IMR-90 (cell line): Measurements from ENCODE around the gene PEAK1.

ENCODE experiments used
- BHLHE40 ChIP-seq: fragments of 150-350 bp; IDR thresholded peaks from 2 replicates; pipeline ENCODE4 v1.6.1; 2016; ENCODE audit warnings: mild to moderate bottlenecking, low read depth, low read length
- CEBPB ChIP-seq: IDR thresholded peaks from 2 replicates; pipeline ENCODE4 v1.6.1; 2012; ENCODE audit warnings: low read depth, low read length, improper control_type of control experiment
- CTCF ChIP-seq: conservative IDR thresholded peaks from 2 replicates; pipeline ENCODE4 v1.5.1; 2012; ENCODE audit warnings: mild to moderate bottlenecking, low read depth, low read length, improper control_type of control experiment
- MAZ ChIP-seq: IDR thresholded peaks from 2 replicates; pipeline ENCODE4 v1.6.1; 2012; ENCODE audit warnings: low read depth, mild to moderate bottlenecking, low read length, improper control_type of control experiment, moderate library complexity, borderline replicate concordance
- POLR2A ChIP-seq: IDR thresholded peaks from 2 replicates; pipeline ENCODE4 v1.6.1; 2012; ENCODE audit warnings: mild to moderate bottlenecking, low read depth, low read length
- RAD21 ChIP-seq: IDR thresholded peaks from 2 replicates; pipeline ENCODE4 v1.6.1; 2012; ENCODE audit warnings: low read length, improper control_type of control experiment
- RCOR1 ChIP-seq: IDR thresholded peaks from 2 replicates; pipeline ENCODE4 v1.6.1; 2012; ENCODE audit warnings: mild to moderate bottlenecking, low read length, improper control_type of control experiment; ENCODE audit not compliant: insufficient replicate concordance
- RFX5 ChIP-seq: IDR thresholded peaks from 2 replicates; pipeline ENCODE4 v1.8.0; 2012; ENCODE audit warnings: low read depth, mild to moderate bottlenecking, low read length, moderate library complexity
- SMC3 ChIP-seq: fragments of 150-350 bp; IDR thresholded peaks from 2 replicates; pipeline ENCODE4 v1.6.1; 2016; ENCODE audit warnings: low read depth, mild to moderate bottlenecking, antibody characterized with exemption, low read length, moderate library complexity
- TF ChIP-seq, protein P1 (sequence below): fragments of 150-350 bp; IDR thresholded peaks from 2 replicates; pipeline ENCODE4 v1.6.1; 2016; ENCODE audit warnings: low read depth, mild to moderate bottlenecking, low read length, moderate library complexity, borderline replicate concordance

GRCh38 chr15:77067691-77068367 is 352.1 kb downstream of the PEAK1 start:
- no peak for TF ChIP-seq CTCF
- TF ChIP-seq POLR2A, result no peak
- TF ChIP-seq CEBPB, result no peak
- TF ChIP-seq MAZ, result no peak
- TF ChIP-seq, protein P1, sequence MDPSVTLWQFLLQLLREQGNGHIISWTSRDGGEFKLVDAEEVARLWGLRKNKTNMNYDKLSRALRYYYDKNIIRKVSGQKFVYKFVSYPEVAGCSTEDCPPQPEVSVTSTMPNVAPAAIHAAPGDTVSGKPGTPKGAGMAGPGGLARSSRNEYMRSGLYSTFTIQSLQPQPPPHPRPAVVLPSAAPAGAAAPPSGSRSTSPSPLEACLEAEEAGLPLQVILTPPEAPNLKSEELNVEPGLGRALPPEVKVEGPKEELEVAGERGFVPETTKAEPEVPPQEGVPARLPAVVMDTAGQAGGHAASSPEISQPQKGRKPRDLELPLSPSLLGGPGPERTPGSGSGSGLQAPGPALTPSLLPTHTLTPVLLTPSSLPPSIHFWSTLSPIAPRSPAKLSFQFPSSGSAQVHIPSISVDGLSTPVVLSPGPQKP, result no peak
- no peak for TF ChIP-seq BHLHE40
- no peak for TF ChIP-seq SMC3
- TF ChIP-seq RAD21, result no peak
- no peak for TF ChIP-seq RCOR1
- no peak for TF ChIP-seq RFX5
